Forelimb muscle (tissue), 1 donor: ENCODE results near the gene XXYLT1. TPM values are rescaled to one million over a fixed set of nuclear protein-coding genes. Genes with fewer than 3 reads are reported as not detected.
A peak's percentile ranks its signal among the peaks of the same experiment; 100 is the strongest.
"Not testable (repeated sequence)": the region's sequence is repeated elsewhere in the genome, so short reads cannot be mapped to it uniquely, and the experiment has no call there.

ENCODE experiments used
- DNase-seq: peaks from one replicate; pipeline ENCODE4 v3.0.0-alpha.2; 2013; ENCODE audit warnings: low read depth
- polyA plus RNA-seq: library from polyadenylated mRNA; unstranded; fragments of 120-200 nt; gene quantifications from one replicate; pipeline ENCODE4 v1.2.1, GENCODE V29; 2013; ENCODE audit not compliant: insufficient read length

Gene XXYLT1
- polyA plus RNA-seq, 1 donor: 21.3 TPM

DNA sequence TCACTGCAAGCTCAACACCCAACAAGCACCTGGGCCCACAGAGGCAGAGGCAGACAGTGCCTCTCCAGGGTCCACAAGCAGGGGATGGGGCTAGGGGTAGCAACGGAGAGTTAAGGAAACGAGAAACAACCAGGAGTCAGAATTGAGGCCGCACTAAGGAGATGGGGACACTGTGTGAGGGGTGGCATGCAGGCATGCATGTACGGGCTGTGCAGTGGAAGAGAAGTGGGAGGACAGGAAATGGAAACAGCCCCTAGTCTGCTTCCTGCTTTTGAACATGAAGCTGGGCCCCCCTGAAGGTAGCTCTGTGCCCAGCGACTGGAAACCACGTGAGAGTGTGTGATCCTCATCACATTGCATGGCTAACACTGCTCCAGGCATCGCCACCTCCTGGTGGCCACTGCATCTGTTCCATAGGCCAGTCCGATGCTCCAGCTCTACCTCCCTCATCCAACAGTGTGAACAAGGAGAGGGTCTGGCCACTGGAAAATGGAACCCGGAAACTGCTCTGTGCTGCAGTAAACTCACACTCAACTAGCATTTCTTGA lies 44.0 kb downstream of the XXYLT1 start:
- DNase-seq: no peak

DNA sequence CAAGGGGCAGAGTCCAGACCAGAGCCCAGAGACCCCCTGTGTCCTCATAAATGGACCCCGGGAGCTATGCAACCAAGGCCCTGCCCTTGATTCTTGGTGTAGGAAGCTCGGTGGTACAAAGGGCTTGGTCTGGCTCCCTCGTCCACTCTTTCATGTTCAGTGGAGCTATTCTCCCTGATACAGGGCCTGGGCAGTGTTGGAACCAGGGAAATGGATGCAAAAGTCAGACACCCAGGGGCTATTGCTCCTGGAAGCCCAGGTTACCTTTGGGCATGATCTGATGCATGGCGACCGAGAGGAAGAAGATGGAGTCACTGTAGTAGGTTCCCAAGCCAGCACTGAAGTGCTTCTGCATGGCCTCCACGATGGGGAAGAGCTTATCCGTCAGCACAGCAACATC lies 44.5 kb downstream of the XXYLT1 start:
- no peak for DNase-seq

DNA sequence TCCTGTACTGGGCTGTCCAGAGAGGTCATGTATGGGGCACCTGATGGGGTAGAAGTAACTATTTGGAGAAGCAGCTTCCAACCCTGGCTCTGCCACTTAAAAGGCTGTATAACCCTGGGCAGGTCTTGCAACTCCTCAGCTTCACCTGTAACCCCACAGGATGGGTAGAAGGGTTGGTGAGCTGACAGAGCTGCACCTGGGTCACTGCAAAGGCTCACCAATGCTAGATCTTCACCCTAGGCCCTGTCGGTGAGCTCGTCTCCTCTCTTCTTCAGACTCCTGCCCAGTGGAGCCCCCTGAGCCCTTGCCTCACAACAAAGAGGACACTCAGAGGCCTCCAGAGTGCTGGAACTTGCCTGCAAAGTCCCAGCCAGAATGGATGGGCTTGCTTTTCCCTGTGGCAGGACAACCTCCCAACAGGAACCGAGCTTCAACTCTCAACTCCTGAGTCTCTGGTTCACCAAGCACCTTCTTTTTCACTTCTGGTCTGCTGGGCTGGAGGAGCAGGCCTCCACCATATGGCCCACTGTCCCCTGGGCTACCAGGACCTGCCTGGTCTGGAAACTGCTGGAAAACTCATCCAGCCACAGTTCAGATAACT lies 45.9 kb downstream of the XXYLT1 start:
- DNase-seq: no peak

DNA sequence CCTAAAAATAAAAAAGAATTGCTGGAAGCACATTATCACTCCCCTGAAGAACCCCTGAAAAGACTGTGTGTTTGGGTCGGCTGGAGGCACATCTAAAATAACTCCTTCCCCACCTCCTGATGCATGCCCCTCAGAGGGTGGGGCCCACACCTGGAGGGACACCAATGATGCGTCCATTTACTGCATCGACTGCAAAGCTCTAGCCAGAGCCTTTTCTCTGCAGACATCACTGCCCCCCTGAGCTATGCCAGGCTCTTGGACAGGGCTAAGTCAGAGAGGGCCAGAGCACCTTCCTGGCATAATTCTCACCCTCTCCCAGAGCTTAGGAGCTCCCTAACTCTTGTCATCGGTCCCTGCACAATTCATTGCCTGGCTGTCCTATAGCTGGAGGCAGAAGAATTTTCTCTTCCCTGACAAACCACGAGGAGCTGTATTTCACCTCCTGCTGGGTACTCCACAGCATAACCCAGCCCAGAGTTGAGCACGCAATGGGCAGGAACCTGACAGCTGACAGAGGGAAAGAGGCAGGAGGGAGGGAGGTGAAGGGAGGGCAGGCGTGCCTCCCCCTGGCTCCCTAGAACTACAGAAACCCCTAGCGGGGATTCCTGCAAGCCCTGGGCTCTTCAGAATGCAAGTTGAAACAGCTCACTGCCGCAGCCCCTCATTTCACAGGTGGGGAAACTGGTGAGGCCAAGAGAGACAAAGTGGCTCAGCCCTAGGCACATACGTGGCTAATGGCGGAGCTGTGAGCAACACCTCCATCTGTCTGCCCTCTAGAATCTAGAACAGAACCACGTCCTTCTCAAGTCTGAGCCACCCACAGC lies 46.6 kb downstream of the XXYLT1 start:
- no peak for DNase-seq

DNA sequence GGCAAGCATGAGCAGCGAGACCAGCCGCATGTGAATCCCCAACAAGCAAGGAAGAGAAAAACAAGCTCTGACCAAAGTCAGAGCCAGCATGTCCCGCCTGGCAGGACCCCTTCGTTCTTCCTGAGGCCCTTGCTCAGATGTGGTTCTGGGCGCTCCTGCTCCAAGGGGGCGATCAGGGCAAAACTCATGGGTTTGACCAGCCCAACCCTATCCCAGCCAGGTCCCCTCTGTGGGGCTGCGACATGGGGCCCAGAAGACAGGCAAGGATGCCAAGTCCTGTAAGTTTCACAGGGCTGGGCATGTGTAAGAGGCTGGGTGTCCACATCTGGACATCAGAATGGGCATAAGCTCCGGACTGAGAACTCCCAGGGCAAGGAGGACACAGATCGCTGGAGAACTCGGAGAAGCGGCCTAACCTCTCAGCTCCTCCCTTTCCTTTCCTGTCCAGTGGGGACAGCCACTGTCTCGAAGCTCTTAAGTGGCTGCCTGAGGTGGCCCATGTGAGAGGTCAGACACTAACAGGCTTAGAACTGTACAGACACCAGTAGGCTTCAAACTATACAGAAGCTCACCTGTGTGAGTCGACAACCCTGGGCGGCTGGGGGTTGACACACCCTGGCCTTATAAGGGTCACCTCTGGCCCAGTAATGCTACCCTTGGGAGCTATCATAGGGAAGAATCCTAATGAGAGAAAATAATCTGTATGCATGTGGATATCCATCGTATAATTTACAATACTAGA lies 48.9 kb downstream of the XXYLT1 start:
- no peak for DNase-seq

DNA sequence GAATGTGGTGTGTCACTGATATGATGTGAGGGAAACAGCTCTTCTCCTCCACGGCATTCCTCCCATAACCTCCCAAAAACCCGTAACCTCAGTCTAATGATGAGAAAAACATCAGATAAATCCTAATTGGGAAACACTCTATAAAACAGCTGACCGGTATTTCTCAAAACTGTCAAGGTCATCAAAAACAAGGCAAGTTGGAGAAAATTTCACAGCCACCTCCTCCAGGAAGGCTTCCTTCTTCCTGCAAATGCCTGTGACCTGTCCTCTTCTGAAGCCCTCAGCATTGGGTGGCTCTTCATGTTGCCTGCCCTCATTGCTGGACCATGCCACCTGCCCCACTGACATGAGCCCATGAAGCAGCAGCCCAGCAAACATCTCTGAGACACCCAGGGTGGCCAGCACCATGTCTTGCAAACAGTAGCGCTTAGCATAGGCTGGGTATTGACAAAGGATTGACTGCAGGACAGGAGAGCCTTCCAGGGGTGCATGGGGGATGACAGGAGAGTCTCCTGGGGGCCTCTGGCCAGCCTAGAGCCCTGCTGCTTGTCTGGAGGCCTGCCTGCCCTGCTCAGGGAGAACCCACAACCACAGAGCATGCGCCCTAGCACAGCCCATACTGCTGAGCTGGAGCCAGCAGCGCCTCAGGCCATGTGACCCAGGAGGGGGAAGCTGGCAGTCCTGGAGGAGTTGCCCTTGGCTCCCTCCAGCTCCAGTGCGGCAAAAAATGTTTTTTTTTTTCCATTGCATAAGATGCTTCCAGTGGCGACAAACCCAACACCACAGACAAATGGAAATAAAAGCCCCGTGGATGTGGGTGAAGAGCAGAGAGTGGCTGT lies 49.7 kb downstream of the XXYLT1 start:
- no peak for DNase-seq

GRCh38 chr3:195219351-195220230 lies 51.4 kb downstream of the XXYLT1 start:
- DNase-seq: no peak

GRCh38 chr3:195218331-195218730 lies 52.6 kb downstream of the XXYLT1 start:
- not testable (repeated sequence) for DNase-seq

DNA sequence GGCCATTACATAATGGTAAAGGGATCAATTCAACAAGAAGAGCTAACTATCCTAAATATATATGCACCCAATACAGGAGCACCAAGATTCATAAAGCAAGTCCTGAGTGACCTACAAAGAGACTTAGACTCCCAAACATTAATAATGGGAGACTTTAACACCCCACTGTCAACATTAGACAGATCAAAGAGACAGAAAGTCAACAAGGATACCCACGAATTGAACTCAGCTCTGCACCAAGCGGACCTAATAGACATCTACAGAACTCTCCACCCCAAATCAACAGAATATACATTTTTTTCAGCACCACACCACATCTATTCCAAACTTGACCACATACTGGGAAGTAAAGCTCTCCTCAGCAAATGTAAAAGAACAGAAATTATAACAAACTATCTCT lies 55.4 kb downstream of the XXYLT1 start:
- not testable (repeated sequence) for DNase-seq

DNA sequence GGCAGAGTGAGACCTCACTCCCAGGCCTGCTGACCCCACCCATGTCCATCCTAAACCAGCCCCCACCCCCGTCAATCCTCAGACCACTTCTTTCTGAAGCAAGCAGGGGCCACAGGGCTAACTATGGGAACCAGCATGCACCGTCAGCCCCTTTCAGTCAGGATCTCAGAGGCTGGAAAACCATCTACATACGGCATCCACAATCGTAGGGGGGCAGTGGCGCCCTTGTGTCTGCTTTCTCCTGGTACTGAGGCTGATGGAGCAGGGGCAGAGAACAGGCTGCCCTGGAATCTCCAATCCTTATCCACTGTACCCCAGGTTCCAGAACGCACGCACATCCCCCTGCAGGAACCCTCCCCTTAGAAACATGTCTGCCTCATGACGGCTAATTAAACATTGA lies 56.6 kb downstream of the XXYLT1 start:
- no peak for DNase-seq

DNA sequence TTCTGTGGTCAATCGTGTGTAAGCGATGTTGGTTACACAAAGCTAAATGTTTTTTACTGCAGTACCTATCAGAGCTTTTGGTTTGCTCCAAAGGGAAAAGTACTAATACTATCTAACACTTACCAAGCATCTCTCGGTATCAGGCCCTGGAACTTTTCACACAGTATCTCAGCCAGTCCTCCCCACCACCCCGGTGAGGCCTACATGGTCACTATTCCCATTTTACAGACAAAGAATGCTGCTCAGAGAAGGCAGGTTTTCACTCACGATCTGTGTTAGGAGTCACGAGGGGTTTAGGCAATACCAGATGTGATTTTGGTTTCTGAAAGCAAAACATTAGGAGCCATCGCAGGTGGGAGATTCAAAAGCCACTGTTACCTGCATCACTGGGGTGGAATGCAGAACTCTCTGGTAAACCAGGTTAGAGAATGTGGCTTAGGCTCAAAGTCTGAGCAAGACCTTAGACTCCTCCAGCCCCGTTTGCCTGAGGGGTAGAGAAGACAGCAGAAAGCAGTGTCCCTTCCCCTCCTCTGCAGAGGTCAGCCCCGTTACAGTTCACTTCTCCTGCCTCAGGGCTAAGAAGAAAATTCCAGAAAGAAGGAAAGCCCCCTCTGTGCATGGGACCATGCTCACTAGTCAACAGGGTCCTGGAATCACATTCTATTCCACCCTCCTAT lies 57.2 kb downstream of the XXYLT1 start:
- no peak for DNase-seq

DNA sequence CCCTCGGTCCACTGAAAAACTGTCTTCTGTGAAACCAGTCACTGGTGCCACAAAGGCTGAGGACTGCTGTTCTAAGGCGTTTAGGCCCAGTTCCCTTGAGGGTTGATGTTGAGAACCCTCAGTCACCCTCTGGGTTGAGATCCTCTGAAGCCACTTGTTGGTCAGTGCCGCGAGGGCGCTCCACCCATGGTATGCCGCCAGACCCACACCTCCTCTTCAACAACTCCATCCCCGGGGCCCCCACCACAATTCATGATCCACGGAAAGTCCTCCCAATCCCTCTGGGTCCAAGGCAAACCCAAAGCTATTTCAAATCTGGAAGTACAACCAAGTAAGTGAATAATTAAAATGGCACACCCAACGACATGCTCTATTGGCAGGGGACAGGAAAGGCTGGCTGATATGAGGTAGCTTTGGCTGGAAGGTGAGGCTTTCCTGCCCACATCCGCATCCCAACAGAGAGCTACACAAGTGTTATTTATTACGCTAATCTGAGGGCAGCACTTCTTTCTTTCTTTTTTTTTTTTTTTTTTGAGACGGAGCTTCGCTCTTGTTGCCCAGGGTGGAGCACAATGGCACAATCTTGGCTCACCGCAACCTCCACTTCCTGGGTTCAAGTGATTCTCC lies 58.1 kb downstream of the XXYLT1 start:
- no peak for DNase-seq

DNA sequence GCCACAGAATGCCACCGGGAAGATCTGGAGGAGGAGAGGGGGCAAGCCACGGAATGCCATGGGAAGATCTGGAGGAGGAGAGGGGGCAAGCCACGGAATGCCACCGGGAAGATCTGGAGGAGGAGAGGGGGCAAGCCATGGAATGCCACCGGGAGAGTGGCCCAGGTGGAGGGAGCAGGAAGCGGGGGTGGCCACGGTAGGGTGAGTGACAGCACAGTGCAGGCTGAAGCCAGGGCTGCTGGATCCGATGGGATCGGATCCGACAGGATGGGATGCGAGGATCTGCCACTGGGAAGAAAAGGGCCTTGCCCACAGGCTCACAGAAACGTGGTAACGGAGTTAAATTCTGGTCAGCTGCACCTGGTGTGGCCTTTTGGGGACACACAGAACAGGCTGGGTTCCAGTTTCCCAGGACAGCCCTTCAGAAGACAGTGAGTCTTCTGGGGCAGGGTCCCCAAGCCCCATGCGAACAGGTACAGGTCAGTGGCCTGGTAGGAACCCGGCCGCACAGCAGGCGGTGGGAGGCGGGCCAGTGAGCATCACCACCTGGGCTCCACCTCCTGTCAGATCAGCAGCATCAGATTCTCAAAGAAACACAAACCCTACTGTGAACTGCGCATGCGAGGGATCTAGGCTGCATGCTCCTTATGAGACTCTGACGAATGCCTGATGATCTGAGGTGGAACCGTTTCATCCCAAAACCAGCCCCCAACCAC lies 58.8 kb downstream of the XXYLT1 start:
- DNase-seq: no peak

- DNase-seq: peak; percentile 91
These were observed 60.5 kb downstream of the XXYLT1 start for GRCh38 chr3:195210266-195210973.

GRCh38 chr3:195209847-195210265 lies 61.1 kb downstream of the XXYLT1 start:
- DNase-seq: no peak

DNA sequence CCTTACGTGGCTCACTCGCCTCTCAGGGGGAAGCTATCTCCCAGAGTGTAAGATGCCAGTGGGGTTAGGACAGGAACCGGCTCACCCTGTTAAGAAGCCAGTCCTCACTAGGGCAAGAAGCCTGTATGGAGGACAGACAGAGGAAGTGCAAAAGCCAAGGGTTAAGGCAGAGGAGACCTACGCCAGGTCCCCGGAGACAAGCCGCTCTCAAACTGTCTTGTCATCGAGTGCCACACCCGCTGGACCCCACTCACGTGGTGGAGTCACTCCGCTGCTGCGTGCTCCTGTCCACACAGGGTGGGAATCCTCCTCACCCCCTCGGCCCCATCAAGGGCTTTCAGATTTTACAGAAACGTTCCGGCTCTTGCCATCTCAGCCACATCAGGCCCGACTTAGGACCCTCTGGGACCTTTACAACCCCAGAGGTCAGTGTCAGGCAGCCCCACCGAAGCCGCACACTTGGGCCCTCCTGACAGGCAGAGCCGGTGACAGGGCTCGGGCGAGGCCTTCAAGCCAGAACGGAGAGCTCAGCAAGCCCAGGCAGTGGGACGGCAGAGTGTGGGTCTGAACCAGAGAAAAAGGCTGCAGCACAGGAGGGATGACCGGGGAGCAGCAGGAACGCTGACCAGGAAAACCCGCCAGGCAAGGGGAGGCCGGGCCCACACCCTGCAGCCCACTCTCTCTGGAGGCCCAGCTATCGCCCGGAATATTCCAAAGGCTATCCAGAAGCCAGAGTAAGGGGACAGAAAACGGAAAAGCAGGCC lies 61.7 kb downstream of the XXYLT1 start:
- DNase-seq: peak; percentile 50

DNA sequence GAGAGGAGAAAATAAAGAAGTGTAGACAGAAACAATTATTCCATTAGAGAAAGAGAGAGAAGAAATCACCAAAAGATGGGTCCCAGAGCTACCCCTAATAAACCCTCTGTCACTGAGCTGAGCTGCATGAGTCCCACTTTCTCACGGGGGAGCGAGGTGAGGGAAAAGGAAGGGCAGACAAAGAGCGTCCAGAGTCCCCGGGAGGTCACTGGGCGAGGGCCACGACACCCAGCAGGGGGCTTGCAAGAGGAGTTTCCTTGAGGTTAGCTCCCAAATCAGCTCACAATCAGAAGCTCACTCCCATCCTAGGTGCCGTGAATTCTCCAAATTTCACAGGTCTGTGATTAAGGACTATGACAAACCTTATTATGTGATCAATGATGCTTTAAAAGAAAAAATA lies 62.3 kb downstream of the XXYLT1 start:
- DNase-seq: no peak
